GM21390 (cell line): ENCODE measurements around the gene POLD3.
"Not testable (repeated sequence)": the region's sequence is repeated elsewhere in the genome, so short reads cannot be mapped to it uniquely, and the experiment has no call there.

Experiments
- ATAC-seq: cut with Tn5 transposase; IDR thresholded peaks from one replicate; pipeline ENCODE4 v1.9.1; 2021; ENCODE audit not compliant: unreplicated experiment

POLD3 gene

DNA sequence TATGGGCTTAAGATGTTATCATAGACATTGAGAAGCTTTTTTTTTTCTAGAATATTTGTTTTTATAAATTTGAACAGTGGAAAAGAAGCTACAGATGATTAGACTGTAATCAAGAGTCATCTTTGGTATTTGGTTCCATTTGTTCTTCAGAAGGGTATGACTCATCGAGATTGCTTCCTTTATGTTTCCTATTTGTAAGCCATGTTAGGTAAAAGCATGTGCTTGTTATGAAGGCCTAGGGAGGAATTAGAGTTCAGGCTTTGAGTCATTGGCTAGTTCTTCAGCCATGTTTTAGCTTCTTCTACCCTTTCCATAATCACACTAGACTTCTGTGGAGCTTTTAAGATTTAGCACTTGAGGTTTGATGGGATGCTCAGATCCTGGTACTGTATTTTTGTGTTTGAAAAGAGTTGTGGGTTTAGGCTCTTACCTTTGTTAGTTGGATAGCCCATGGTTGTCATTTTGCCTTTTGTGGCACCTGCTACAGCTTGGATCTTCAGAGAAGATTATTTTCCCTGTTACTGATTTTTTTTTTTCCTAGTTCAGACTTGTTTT, 44.3 kb downstream of the POLD3 start:
- no peak for ATAC-seq

DNA sequence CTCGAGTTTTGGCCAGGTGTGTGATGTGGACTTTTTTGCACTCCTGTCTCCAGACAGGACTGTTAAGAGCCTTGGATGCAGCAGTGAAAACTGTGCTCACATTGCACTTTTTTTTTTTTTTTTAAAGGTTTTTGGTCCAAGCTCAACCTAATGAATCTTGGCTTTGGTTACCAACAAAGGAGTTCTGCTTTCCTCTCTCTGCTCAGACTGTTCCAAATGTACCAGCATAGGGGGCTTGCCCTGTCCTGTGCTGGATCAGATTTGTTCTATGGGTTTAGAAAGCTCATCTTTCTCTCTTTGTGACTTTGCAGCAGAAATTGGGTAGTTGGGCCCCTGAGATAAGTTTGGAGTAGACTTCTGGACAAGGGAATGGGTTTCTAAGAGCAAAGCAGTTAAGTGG, 45.3 kb downstream of the POLD3 start:
- no peak for ATAC-seq

DNA sequence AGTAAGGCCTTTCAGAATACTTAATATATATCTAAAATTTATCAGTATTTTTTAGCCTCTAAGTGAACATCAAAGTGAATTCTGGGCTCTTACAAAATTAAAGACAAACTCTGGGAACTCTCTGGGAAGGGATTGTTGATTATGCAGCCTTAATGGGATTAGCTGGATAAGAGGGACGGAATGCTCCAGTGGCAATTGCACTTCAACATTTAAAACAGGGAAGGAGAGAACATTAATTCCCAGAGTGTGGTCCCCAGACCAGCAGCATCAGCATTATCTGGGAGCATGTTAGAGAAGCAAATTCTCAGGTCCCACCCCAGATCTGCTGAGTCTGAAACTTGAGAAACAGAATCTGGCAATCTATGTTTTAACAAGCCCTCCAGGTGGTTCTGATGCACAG, 46.5 kb downstream of the POLD3 start:
- ATAC-seq, result no peak

DNA sequence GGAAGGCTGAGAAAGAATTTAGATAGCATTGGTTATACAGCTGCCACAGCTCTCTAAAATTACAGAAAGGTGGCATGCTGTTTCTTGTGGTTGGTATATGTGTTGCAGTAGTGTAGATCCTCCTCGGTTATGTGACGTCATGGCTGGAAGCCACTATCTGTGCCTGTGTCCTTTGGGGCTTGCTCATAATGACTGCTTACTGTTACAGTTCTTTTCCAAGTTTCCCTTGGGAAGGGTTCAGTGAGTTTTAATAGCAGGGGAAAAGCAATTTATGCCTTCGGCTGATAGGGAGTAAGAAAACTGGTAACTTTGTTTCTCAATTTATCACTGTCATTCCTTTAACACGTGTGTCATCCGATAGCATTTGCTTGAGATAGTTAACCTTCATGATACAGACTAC, 47.2 kb downstream of the POLD3 start:
- ATAC-seq, result no peak

DNA sequence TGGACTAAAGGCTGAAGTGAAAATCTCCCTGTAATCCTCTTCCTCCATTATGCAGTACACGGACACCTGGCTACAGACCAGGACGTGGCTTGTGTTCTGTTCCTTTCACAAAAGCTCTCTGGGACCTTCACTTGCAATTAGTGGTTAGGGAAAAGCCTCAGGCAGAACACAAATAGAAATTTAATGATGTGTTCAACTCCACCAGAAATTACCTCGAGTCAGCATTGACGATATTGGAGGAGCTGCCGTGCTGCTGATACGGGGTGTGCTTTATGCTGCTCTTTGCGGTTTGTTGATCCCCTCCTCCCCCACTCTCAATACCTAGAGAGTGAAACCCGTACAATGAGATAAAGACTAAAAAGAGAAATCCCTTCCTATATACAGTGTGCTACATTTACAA, 48.9 kb downstream of the POLD3 start:
- ATAC-seq, result no peak

DNA sequence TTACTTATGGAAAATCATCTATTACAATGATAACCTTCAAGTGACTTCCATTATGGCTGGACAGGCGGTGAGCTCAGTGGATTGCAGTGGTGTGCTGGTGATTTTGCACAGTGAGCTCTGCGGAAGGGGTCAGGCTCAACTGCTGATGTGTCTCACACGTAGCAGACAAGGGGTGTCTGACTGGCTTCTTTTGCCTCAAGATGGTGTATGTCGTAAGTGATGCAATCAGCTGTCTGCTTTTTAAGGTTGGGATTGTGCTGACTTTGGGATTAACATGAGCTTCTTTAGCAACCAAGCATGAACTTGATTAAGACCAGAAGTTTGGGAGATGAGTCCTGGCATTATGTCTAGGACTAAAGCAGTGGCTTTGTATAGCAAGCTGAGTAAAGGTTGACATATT, 49.5 kb downstream of the POLD3 start:
- ATAC-seq, result no peak

DNA sequence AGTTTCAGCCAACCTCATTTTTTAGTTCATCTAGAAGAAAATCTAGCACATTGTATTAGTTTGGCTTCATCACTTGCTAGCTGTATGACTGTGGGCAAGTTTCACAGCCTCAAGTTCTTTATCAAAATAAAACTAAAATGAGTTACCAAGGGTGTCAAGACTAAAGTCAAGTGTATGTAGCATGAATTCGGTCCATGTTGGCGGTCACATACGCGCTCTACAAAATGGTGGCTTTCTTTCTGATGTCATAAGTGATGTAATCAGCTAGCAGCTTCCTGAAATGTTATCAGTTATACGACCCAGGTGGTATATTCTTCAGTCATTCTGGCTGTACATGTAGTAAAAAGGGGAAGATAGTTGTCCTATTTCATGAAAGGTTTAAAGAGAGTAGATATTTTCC, 50.5 kb downstream of the POLD3 start:
- ATAC-seq, result no peak

DNA sequence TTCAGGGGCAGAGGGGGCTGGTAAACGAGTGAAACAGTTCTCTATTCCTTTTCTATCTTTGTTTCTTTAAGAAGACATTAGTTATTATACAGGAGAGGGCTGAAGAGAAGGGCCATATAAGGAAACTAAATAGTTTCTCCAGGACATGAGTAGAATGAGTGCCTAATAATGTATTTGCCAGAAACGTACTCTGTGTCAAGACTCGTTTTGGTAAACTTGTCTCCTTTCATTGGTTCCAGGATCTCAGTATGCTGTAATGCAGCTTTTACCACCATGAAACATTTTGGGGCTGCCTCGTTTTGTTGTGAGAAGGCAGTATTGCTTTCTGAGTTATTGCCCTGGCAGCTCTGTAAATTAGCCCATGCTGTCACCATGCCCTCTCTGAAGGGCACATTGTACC, 51.7 kb downstream of the POLD3 start:
- no peak for ATAC-seq

DNA sequence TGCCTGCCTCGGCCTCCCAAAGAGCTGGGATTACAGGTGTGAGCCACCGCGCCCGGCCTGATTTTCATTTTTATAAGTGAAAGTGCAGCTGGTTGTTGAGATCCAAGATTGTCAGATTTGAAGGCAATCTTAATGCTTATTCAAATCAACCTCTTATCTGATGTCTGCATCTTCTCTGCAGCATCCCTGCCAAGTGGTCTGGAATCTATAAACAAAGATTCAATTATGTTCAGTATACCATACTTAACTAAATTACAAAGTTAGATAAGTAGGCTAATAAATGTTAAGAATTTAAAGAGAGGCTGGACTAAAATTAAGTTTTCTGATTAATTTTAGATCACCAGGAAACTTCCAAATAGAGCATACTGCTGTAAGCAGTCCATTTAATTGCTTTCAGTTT, 53.8 kb downstream of the POLD3 start:
- no peak for ATAC-seq

DNA sequence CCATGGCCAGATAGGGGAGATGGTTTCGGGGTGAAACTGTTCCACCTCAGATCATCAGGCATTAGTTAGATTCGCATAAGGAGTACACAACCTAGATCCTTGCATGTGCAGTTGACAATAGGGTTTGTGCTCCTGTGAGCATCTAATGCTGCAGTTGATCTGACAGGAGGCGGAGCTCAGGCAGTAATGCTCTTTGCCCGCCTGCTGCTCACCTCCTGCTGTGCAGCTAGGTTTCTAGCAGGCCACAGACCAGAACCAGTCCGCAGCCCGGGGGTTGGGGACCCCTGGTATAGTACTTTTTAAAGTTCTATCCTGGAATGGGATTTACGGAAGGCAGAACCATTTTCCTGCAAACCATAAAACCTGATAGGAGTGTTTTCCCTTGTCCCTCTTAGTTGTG, 54.6 kb downstream of the POLD3 start:
- ATAC-seq, result no peak

DNA sequence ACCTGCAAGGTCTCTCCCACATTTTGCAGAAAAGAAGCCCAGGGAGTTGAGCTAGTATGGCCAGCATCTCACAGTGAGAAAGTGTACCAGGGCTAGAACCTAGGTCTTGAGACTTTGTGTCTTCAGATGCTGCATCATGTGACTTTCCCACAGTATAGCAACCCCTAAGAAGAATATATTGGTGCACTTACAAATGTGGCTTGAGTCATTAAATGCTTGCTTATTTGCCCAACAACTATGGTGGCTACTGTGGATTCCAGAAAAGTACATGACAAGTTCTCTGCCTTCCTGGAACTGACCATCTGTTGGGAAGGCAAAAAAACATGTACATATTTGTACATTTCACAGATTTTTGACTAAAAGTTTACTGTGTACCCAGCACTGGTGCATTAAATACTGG, 55.0 kb downstream of the POLD3 start:
- no peak for ATAC-seq

DNA sequence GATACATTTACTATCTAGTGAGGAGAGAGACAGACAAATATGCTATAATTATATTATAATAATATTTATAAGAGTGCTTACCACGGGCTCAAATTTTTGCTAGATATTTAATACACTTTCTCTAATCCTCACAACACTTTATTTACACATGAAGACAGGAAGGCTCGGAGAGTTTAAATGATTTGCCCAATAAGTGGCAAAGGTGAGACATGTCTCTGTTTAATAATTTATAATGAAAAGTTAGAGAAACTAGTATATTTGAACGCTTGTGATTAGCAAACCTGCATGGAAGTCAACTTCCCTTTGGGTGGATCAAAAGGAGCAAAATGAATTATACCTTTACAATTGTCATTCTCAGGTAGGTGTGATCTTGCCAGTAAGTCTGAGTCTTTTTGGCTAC, 55.4 kb downstream of the POLD3 start:
- ATAC-seq, result no peak

DNA sequence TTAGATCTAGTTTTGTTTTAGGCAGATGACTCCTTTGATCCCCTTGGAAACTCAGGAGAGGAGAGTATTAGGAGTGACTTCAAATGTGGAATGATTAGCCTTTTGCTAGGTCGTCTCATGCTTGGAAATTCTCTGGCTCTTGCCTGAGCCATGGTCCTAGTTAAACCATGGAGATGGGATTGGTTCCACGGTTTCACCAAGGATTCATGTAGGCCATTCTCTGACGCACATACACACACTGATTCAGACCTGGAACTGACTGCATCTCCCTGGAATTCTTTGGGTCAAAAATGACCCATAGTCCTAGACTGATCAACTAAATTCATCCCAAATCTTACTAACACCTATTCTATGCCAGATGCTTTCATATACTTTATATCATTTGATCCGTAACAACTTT, 56.5 kb downstream of the POLD3 start:
- no peak for ATAC-seq

DNA sequence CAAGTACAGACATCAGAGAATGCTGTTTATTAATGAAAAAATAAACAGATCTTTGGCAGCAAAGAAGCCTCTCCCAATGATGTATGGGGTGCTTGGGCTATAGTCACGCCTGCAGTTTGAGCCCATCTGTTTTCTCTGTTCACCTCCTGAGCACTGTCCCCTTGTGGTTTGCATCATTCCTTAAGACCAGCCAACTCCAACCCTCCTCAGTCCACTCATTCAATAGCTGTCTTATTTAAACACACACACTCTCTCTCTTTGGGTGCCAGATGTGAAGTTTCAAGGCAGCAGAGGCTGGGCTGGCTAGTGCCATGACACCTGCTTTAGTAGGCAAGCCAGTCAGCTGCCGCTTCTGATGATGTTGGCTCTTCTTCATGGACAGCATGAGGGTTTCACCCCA, 58.1 kb downstream of the POLD3 start:
- ATAC-seq, result no peak

DNA sequence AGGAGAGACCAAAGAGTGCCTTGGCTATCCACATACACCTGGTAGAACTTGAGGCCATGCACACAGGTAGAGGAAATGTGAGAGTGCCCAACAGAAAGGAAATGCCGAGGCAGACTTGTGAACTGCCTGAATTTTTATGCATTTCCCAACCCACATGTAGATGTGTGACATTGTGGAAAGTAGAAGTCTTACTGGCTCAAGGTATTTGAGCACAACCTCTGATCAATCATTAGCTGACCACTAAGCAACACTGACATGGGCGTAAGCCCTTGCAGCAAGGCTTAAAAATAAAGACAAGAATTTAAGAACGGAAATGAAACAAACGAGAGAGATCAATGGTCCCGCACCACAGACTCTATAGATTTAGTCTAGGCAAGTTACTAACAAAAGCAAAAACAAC, 62.6 kb downstream of the POLD3 start:
- no peak for ATAC-seq

DNA sequence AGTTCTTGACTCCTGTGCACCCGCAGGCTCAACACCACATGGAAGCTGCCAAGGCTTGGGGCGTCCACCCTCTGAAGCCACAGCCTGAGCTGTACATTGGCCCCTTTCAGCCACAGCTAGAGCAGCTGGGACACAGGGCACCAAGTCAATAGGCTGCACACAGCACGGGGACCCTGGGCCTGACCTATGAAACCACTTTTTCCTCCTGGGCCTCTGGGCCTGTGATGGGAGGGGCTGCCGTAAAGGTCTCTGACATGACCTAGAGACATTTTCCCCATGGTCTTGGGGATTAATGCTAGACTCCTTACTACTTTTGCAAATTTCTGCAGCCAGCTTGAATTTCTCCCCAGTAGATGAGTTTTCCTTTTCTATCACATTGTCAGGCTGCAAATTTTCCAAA, 66.7 kb downstream of the POLD3 start:
- not testable (repeated sequence) for ATAC-seq

DNA sequence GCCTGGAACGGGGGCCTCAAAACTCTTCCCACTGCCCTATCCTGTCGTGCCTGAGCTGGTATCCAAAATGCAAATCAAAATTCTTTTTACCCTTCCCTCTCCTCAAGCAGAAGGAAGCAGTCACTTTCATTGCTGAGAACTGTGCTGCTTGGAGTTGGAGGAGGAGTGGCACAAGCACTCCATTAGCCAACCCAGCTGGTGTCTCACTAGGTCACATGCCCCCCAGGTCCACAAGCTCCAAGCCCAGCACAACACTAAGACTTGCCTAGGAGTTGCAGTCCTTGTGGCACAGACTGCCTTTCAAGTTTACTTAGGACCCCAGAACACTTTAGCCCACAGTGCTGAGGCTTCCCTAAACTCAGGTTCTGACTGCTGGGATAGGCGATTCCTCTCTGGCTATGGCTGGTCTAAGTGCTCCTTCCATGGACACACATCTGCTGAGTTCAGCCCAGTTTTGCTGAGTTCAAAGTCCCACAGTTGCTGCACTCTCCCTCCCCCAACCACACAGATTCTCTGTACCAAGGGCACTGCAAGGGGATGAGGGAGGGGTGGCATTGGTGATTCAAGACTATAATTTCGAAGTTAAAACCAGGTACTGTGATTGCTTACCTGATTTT, 70.2 kb downstream of the POLD3 start:
- no peak for ATAC-seq

DNA sequence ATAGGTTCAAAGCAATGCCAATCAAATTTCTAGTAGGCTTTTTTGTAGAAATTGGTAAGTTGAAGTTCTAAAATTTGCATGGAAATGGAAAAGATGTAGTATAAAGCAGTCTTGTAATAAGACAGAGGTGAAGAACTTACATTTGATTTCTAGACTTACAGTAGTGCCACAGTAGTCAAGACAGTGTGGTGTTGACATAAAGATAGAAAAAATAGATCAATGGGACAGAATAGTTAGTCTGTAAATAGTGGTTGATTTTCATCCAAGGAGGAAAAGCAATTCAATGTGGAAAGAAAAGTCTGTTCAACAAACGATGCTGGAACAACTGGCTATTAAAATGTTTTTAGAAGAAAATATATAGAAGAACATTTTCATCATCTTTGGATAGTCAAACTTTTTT, 70.9 kb downstream of the POLD3 start:
- no peak for ATAC-seq

DNA sequence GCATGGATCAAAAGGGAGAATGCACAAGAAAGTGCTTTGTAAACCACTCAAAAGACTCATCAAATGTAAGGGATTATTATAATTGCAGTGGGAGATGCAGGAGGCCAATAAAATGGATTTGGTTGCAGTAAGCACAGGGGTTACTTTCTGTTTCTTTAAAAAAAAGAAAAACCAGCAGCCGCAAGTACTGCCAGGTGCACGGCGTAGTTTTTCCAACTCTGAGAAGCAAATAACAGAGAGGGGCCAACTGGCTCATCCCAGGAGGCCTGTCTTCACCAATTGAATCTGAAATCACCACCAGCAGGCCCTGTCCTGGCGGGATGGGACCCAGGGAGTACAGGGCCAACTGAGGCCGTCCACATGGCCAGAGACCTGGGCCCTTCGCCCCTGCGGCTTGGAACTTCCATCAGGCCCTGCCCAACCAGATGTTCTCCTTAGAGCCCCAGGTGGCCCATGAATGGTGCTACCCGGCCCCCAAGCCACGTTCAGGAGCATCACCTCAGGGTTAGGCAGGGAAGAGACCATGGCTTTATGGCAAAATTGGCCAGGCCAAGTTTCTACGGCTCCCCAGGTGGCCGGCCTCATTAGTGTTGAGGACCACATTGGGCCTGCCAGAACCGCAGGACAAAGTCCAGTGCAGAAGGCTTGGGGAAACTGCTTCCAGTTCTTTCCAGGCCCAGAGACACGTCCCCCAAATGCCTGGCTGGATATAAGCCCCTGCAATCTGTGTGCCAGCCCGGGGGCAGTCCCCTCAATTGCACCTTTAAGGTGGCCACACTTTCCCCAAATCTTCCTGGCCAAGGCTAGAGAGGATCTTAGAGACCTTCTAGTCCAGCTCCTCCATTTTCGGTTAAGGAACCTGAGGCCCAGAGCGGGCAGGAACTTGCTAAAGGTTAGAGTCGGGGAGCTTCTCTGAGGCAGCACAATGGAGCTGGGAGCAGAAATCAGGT, 77.1 kb downstream of the POLD3 start:
- no peak for ATAC-seq

DNA sequence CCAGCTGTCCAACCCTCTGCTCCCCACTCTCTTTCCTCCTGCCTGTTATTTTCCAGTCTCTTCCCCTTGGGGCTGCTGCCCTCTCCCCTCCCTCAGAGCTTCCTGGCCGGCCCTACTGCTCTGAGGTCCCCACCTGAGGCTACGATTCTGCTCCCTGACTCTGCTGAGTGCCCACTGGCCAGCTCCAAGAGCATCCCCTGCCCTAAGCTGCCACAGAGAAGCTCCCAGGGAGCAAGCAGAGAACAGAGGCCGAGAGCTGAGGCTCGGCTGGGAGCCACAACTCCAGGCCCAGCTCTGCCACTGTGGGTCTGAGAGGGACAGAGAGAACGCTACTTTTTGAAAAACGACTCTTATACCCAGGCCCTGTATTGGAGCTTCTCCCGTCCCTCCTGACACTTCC, 77.8 kb downstream of the POLD3 start:
- no peak for ATAC-seq

DNA sequence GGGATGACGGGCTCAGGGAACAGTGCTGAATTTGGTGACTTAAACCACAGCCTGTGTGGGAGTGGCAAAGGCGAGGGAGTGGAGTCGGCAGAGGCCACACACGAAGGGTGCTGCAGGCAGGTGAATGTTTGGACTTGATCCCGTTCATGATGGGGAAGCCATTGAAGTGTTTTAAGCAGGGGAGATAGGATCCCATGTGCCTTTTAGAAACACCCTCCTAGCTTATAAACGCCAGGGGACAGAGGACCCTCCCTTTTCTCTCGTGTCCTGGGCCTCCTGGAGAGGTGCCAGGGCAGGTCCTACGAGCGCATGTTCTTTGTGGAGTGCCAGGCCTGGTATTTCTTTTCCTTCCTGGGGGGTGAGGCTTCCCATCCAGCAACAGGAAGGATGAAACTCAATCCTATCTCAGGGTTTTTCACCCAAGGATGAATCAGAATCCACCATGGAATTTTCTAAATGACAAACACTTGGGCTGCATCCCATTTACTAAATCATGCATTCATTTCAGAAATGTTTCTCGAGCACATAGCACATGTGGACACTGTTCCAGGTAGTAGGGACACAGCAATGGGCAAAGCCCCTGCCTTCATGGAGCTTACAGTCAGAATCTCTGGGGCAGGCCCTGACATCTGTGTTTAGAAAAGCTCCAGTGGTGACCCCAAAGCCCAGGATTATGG, 79.3 kb downstream of the POLD3 start:
- ATAC-seq, result no peak
